MM.1S (cell line): ENCODE data around the gene CD300H.

Source experiments
- DNase-seq: peaks from one replicate; pipeline ENCODE4 v3.0.0-alpha.2; 2015
- H2AFZ ChIP-seq: fragments of 300-600 bp; sonication (generic); 2 replicates; pipeline ENCODE4 v1.6.0; 2016; ENCODE audit warnings: antibody characterized with exemption, low read length
- H3F3A ChIP-seq: fragments of 300-600 bp; sonication (generic); 2 replicates; pipeline ENCODE4 v1.6.1; 2016; ENCODE audit warnings: mild to moderate bottlenecking, antibody characterized with exemption, low read length, moderate library complexity, mixed read lengths; ENCODE audit not compliant: insufficient read depth
- H3K27ac ChIP-seq: fragments of 300-600 bp; sonication (generic); 2 replicates; pipeline ENCODE4 v1.5.1; 2016; ENCODE audit warnings: mild to moderate bottlenecking, low read length
- H3K27me3 ChIP-seq: fragments of 300-600 bp; sonication (generic); replicated peaks from 2 replicates; pipeline ENCODE4 v1.6.0; 2016; ENCODE audit warnings: low read length; ENCODE audit not compliant: insufficient read depth
- H3K36me3 ChIP-seq: fragments of 300-600 bp; sonication (generic); replicated peaks from 2 replicates; pipeline ENCODE4 v1.6.1; 2016; ENCODE audit warnings: mild to moderate bottlenecking, low read length, mixed read lengths; ENCODE audit not compliant: insufficient read depth
- H3K4me1 ChIP-seq: fragments of 300-600 bp; sonication (generic); 2 replicates; pipeline ENCODE4 v1.6.1; 2016; ENCODE audit warnings: low read length, mixed read lengths
- H3K4me2 ChIP-seq: fragments of 300-600 bp; sonication (generic); 2 replicates; pipeline ENCODE4 v1.6.0; 2016; ENCODE audit warnings: low read depth, low read length
- H3K4me3 ChIP-seq: fragments of 300-600 bp; sonication (generic); 2 replicates; pipeline ENCODE4 v1.5.1; 2016; ENCODE audit warnings: low read length, mixed read lengths
- H3K79me2 ChIP-seq: fragments of 300-600 bp; sonication (generic); 2 replicates; pipeline ENCODE4 v1.6.1; 2016; ENCODE audit warnings: mixed run types, low read length, mixed read lengths
- H3K9ac ChIP-seq: fragments of 300-600 bp; sonication (generic); 2 replicates; pipeline ENCODE4 v1.6.1; 2016; ENCODE audit warnings: low read length, mixed read lengths
- H3K9me2 ChIP-seq: fragments of 300-600 bp; sonication (generic); replicated peaks from 2 replicates; pipeline ENCODE4 v1.6.1; 2016; ENCODE audit warnings: mild to moderate bottlenecking, low read length, mixed read lengths; ENCODE audit not compliant: insufficient read depth
- H3K9me3 ChIP-seq: fragments of 300-600 bp; sonication (generic); replicated peaks from 2 replicates; pipeline ENCODE4 v1.6.1; 2016; ENCODE audit warnings: mild to moderate bottlenecking, low read length, mixed read lengths; ENCODE audit not compliant: insufficient read depth
- H4K20me1 ChIP-seq: fragments of 300-600 bp; sonication (generic); 2 replicates; pipeline ENCODE4 v1.6.1; 2016; ENCODE audit warnings: mild to moderate bottlenecking, low read length, moderate library complexity, mixed read lengths; ENCODE audit not compliant: insufficient read depth
- EZH2 ChIP-seq: fragments of 300-600 bp; sonication (generic); optimal IDR thresholded peaks from 2 replicates; pipeline ENCODE3; 2017; ENCODE audit warnings: low read depth, mild to moderate bottlenecking, antibody characterized with exemption, low read length, mixed read lengths
- EZH2phosphoT487 ChIP-seq: fragments of 300-600 bp; sonication (generic); IDR thresholded peaks from 2 replicates; pipeline ENCODE4 v1.6.1; 2018; ENCODE audit warnings: antibody characterized with exemption, low read length
- TF ChIP-seq, protein P1 (sequence below): fragments of 300-600 bp; sonication (generic); IDR thresholded peaks from 2 replicates; pipeline ENCODE4 v1.5.1; 2016; ENCODE audit warnings: antibody characterized with exemption, low read length, mixed read lengths

CD300H gene

DNA sequence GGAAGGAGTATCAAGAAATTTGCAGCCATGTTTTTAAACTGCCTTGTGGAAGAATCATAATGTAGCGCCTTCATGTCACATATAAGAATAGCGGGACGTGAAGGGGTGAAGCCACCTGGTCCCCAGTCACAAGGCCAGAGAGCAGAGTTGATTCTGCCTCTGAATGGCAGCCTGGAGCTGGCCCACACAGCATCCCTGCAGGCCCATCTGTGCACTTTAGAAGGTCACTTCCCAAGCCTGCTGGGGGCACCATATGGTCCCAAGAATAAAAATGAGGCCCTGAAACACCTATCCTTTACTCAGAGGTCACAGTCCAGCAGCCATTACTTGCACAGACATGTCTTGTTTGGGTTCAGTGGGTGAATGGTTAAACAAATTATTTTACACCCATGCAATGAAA, 41.2 kb upstream of the CD300H start:
- no peaks in the 10 kb centered on the region for H3K9me2 ChIP-seq
- no peaks in the 10 kb centered on the region for H3K9me3 ChIP-seq
- H3K36me3 ChIP-seq: no peaks in the 10 kb centered on the region
- no peaks in the 10 kb centered on the region for H3K4me1 ChIP-seq
- H2AFZ ChIP-seq: no peak overlapping the region
- H3K4me3 ChIP-seq: no peak overlapping the region
- no peak for DNase-seq
- no peak overlapping the region for H3K27ac ChIP-seq
- TF ChIP-seq, protein P1, sequence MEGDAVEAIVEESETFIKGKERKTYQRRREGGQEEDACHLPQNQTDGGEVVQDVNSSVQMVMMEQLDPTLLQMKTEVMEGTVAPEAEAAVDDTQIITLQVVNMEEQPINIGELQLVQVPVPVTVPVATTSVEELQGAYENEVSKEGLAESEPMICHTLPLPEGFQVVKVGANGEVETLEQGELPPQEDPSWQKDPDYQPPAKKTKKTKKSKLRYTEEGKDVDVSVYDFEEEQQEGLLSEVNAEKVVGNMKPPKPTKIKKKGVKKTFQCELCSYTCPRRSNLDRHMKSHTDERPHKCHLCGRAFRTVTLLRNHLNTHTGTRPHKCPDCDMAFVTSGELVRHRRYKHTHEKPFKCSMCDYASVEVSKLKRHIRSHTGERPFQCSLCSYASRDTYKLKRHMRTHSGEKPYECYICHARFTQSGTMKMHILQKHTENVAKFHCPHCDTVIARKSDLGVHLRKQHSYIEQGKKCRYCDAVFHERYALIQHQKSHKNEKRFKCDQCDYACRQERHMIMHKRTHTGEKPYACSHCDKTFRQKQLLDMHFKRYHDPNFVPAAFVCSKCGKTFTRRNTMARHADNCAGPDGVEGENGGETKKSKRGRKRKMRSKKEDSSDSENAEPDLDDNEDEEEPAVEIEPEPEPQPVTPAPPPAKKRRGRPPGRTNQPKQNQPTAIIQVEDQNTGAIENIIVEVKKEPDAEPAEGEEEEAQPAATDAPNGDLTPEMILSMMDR: no peak
- TF ChIP-seq EZH2phosphoT487: no peak
- TF ChIP-seq EZH2: no peak
- no peaks in the 10 kb centered on the region for H4K20me1 ChIP-seq
- H3K27me3 ChIP-seq: peaks cover 98% of the 10 kb centered on the region
- no peak overlapping the region for H3K4me2 ChIP-seq
- H3K79me2 ChIP-seq: no peaks in the 10 kb centered on the region
- no peak overlapping the region for H3K9ac ChIP-seq
- H3F3A ChIP-seq: no peaks in the 10 kb centered on the region

DNA sequence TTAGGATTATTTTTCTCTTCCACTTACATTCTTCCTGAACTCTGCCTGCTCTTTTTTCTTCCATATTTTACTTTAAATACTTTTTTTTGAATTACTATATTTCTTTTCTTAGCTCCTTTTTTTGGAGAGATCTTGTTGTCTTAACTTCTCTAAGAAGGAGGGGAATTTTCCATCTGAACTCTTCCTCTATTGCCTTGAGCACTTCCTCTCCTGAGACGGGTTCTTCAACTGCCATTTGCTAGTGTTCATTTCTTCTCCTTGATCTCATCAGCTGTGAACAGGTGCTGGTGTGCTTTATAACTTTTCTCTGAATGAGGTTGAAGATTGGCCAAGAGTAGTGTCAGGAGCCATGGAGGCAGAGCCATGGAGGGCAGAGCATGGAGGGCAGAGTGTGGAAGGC, 39.9 kb upstream of the CD300H start:
- H3K27me3 ChIP-seq: peaks cover 99% of the 10 kb centered on the region
- no peaks in the 10 kb centered on the region for H3K9me3 ChIP-seq
- no peaks in the 10 kb centered on the region for H3K4me1 ChIP-seq
- no peaks in the 10 kb centered on the region for H3K9me2 ChIP-seq
- H3K36me3 ChIP-seq: no peaks in the 10 kb centered on the region
- H3K4me2 ChIP-seq: no peak overlapping the region
- H3F3A ChIP-seq: no peaks in the 10 kb centered on the region
- H4K20me1 ChIP-seq: no peaks in the 10 kb centered on the region
- DNase-seq: no peak
- TF ChIP-seq EZH2 (no peak), EZH2phosphoT487 (no peak)
- TF ChIP-seq, protein P1: no peak
- H2AFZ ChIP-seq: no peak overlapping the region
- no peak overlapping the region for H3K9ac ChIP-seq
- no peak overlapping the region for H3K4me3 ChIP-seq
- H3K27ac ChIP-seq: no peak overlapping the region
- no peaks in the 10 kb centered on the region for H3K79me2 ChIP-seq

DNA sequence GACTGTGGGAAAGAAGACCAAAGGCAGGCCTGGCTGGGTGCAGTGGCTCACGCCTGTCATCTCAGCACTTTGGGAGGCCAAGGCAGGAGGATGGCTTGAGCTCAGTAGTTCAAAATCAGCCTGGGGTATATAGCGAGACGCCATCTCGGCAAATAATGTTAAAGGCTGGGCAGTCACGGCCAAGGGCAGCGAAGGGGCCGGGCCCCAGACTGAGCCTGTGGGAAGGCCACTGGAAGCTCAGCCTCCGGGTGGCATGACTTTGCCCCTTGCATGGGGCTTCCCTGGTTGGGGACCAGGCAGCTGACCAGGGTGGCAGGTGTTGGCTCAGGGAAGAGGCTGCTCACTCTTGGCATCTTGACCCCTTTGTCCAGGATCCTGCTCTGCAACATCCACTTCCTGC, 38.7 kb upstream of the CD300H start:
- Histone ChIP-seq H3K4me3 (no peak overlapping the region), H3K4me1 (no peaks in the 10 kb centered on the region), H3K9me3 (no peaks in the 10 kb centered on the region), H3F3A (no peaks in the 10 kb centered on the region), H3K9ac (no peak overlapping the region), H3K79me2 (no peaks in the 10 kb centered on the region), H3K36me3 (no peaks in the 10 kb centered on the region), H4K20me1 (no peaks in the 10 kb centered on the region), H2AFZ (no peak overlapping the region), H3K4me2 (no peak overlapping the region), H3K9me2 (no peaks in the 10 kb centered on the region), H3K27ac (no peak overlapping the region), H3K27me3 (peaks cover 95% of the 10 kb centered on the region)
- TF ChIP-seq, protein P1: no peak
- TF ChIP-seq EZH2phosphoT487: no peak
- no peak for TF ChIP-seq EZH2
- DNase-seq: no peak
